Measurements from ENCODE around the gene VAMP3. TPM values are rescaled to one million over a fixed set of nuclear protein-coding genes. Genes with fewer than 3 reads are reported as not detected.

VAMP3 gene
- total and polyA plus RNA-seq, 2 experiments from 2014 or later = 51.2 to 68.4 TPM

GRCh38 chr1:7795406-7795805, 24.3 kb downstream of the VAMP3 start:
- Histone ChIP-seq H3K36me3 (no peaks in the 10 kb centered on the region), H3K27ac (no peak overlapping the region), H3K4me3 (no peak overlapping the region), H3K9me3 (ENCODE audit: low read depth) (no peaks in the 10 kb centered on the region), H3K4me1 (ENCODE audit: low read depth) (no peaks in the 10 kb centered on the region), H3K27me3 (no peaks in the 10 kb centered on the region)
- TF ChIP-seq, protein P1, sequence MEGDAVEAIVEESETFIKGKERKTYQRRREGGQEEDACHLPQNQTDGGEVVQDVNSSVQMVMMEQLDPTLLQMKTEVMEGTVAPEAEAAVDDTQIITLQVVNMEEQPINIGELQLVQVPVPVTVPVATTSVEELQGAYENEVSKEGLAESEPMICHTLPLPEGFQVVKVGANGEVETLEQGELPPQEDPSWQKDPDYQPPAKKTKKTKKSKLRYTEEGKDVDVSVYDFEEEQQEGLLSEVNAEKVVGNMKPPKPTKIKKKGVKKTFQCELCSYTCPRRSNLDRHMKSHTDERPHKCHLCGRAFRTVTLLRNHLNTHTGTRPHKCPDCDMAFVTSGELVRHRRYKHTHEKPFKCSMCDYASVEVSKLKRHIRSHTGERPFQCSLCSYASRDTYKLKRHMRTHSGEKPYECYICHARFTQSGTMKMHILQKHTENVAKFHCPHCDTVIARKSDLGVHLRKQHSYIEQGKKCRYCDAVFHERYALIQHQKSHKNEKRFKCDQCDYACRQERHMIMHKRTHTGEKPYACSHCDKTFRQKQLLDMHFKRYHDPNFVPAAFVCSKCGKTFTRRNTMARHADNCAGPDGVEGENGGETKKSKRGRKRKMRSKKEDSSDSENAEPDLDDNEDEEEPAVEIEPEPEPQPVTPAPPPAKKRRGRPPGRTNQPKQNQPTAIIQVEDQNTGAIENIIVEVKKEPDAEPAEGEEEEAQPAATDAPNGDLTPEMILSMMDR (IDR thresholded peaks at IDR 0.05; ENCODE audit: low read depth, low read length) = no peak
- DNase-seq (ENCODE audit: low read depth in 1 of 2, low spot score in 1 of 2) = no peak

GRCh38 chr1:7805460-7805859, 34.4 kb downstream of the VAMP3 start:
- H3K27ac ChIP-seq = no peak overlapping the region
- H3K9me3 ChIP-seq (ENCODE audit: low read depth) = no peaks in the 10 kb centered on the region
- no peaks in the 10 kb centered on the region for H3K27me3 ChIP-seq
- DNase-seq (ENCODE audit: low read depth in 1 of 2, low spot score in 1 of 2) = no peak
- no peak overlapping the region for H3K4me3 ChIP-seq
- TF ChIP-seq, protein P1 (IDR thresholded peaks at IDR 0.05; ENCODE audit: low read depth, low read length) = no peak
- no peaks in the 10 kb centered on the region for H3K4me1 ChIP-seq (ENCODE audit: low read depth)
- H3K36me3 ChIP-seq = peaks cover 10% of the 10 kb centered on the region

DNA sequence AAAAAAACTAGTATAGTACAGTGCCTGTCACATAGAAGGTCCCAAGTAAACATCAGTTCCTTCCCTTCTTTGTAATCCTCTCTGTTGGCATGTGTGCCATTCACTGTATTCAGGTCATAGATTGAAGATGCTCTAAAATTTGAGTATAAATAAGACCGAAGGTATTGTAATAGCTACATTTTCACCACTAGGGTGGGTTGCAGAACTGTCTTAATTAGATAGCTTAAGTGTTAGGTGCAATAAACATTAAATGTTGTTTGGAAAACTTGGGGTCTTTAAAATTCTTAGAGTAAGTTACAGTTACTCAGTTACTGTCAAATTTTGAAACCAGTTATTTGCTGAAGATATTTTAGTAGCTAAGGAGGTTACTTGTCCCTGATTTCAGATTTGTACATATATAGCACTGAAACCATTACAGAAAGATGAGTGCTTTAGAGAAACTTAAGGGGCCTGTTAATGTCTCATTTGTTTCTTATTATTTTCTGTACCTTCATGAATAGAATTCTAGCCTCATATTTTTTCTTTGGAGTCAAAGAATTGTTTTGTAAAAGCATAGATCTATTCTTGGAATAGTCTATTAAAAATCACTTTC, 37.3 kb downstream of the VAMP3 start:
- Histone ChIP-seq H3K27me3 (no peaks in the 10 kb centered on the region), H3K36me3 (peaks cover 12% of the 10 kb centered on the region), H3K4me1 (ENCODE audit: low read depth) (no peaks in the 10 kb centered on the region), H3K27ac (no peak overlapping the region), H3K4me3 (no peak overlapping the region), H3K9me3 (ENCODE audit: low read depth) (no peaks in the 10 kb centered on the region)
- peak; percentile 6 to 70 for DNase-seq (ENCODE audit: low read depth in 1 of 2, low spot score in 1 of 2)
- TF ChIP-seq, protein P1 (IDR thresholded peaks at IDR 0.05; ENCODE audit: low read depth, low read length) = peak; percentile 61

DNA sequence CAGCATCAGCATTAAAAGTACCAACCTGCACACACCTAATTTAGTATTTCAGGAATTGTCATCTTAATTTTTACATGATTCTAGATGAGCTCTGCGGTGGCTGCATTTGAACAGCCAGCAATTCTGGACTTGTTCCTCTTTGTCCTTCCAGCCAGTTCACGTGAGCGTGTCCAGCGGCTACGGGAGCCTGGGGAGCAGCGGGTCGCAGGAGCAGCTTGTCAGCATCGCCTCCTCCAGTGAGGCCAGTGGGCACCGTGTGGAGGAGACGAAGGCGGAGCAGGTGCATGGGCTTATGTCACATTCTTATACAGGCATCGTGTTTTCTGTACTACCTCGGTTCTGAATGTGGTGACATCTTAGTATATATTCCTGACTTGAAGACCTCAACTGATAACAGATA, 38.6 kb downstream of the VAMP3 start:
- H3K4me3 ChIP-seq = no peak overlapping the region
- no peaks in the 10 kb centered on the region for H3K9me3 ChIP-seq (ENCODE audit: low read depth)
- no peaks in the 10 kb centered on the region for H3K27me3 ChIP-seq
- H3K36me3 ChIP-seq = peaks cover 8% of the 10 kb centered on the region
- TF ChIP-seq, protein P1 (IDR thresholded peaks at IDR 0.05; ENCODE audit: low read depth, low read length) = no peak
- H3K27ac ChIP-seq = no peak overlapping the region
- no peaks in the 10 kb centered on the region for H3K4me1 ChIP-seq (ENCODE audit: low read depth)
- no peak for DNase-seq (ENCODE audit: low read depth in 1 of 2, low spot score in 1 of 2)

DNA sequence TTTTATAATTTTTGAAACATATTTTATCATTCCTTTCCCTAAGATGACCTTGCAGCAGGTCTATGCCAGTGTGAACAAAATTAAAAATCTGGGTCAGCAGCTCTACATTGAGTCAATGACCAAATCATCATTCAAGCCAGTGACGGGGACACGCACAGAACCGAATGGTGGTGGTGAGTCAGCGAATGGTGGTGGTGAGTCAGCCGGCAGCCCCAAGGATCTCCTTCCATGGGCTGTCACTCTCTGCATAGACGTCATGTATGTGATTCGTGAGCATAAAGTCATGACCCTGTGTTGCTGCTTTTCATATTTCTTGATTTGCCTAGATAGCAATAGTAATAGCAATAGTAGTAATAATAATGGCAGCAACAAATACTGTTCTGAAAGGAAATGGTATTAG, 39.3 kb downstream of the VAMP3 start:
- TF ChIP-seq, protein P1 (IDR thresholded peaks at IDR 0.05; ENCODE audit: low read depth, low read length) = no peak
- Histone ChIP-seq H3K27ac (no peak overlapping the region), H3K4me3 (no peak overlapping the region), H3K4me1 (ENCODE audit: low read depth) (no peaks in the 10 kb centered on the region), H3K27me3 (no peaks in the 10 kb centered on the region), H3K9me3 (ENCODE audit: low read depth) (no peaks in the 10 kb centered on the region), H3K36me3 (peaks cover 8% of the 10 kb centered on the region)
- DNase-seq (ENCODE audit: low read depth in 1 of 2, low spot score in 1 of 2) = peak in 1 of 2 donors; percentile 79

Measured in cardiac muscle cell (in vitro differentiated cells and primary cell).